Parathyroid adenoma (tissue), 2 donors: ENCODE data around the gene DUSP12.

Experiments used
- H2AFZ ChIP-seq: fragments of 300-600 bp; sonication (generic); one replicate; pipeline ENCODE4 v1.7.0; 2017; ENCODE audit warnings: antibody characterized with exemption, mild to moderate bottlenecking
- H3K27ac ChIP-seq: fragments of 300-600 bp; sonication (generic); one replicate; pipeline ENCODE4 v1.7.0; 2017
- H3K27me3 ChIP-seq: fragments of 300-600 bp; sonication (generic); one replicate; pipeline ENCODE4 v1.7.0; 2017; ENCODE audit warnings: low read length; ENCODE audit not compliant: control insufficient read depth, insufficient read depth
- H3K36me3 ChIP-seq: fragments of 300-600 bp; sonication (generic); one replicate; pipeline ENCODE4 v1.7.0; 2017; ENCODE audit warnings: low read length; ENCODE audit not compliant: control insufficient read depth, insufficient read depth
- H3K4me1 ChIP-seq: fragments of 300-600 bp; sonication (generic); one replicate; pipeline ENCODE4 v1.7.0; 2017; ENCODE audit warnings: control low read depth
- H3K4me2 ChIP-seq: fragments of 300-600 bp; sonication (generic); one replicate; pipeline ENCODE4 v1.7.0; 2017; ENCODE audit warnings: low read length
- H3K4me3 ChIP-seq: fragments of 300-600 bp; sonication (generic); one replicate; pipeline ENCODE4 v1.7.0; 2017; ENCODE audit warnings: low read depth, low read length
- H3K79me2 ChIP-seq: fragments of 300-600 bp; sonication (generic); one replicate; pipeline ENCODE4 v1.7.0; 2017; ENCODE audit warnings: control low read depth
- H3K9ac ChIP-seq: fragments of 300-600 bp; sonication (generic); one replicate; pipeline ENCODE4 v1.7.0; 2017; ENCODE audit warnings: mild to moderate bottlenecking
- H3K9me3 ChIP-seq: fragments of 300-600 bp; sonication (generic); one replicate; pipeline ENCODE4 v1.7.0; 2017; ENCODE audit warnings: low read length; ENCODE audit not compliant: control insufficient read depth
- TF ChIP-seq, protein P1 (sequence below): fragments of 300-600 bp; sonication (generic); IDR thresholded peaks from one replicate; pipeline ENCODE4 v1.7.0; 2017; ENCODE audit warnings: antibody characterized with exemption, mild to moderate bottlenecking
- donor health status: primary hyperparathyroidism.

DUSP12 gene

DNA sequence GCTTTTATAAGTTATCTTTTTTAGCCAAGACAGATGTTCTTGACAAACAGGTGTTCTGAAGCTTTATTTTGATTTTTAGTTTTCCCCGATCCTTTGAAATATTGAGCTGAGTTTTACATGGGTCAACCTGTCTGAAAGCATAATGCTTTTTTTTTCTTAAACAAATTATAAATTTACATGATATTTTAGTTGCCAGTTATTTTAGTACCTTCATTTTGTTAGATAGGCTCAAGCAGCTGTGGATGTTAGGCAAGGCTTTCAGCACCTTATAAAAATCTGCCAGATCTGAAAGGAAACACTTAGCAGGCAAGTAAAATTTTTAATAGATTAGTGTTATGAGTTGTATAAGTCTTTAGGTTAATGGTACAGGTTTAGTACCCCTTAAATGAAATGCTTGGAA, 50.2 kb downstream of the DUSP12 start:
- H3K4me3 ChIP-seq, result no peak overlapping the region
- no peaks in the 10 kb centered on the region for H3K36me3 ChIP-seq

GRCh38 chr1:161801955-161802354, 52.4 kb downstream of the DUSP12 start:
- Histone ChIP-seq H3K4me1 (no peaks in the 10 kb centered on the region), H3K36me3 (no peaks in the 10 kb centered on the region), H3K4me3 (no peak overlapping the region), H3K27ac (no peak overlapping the region), H3K79me2 (no peaks in the 10 kb centered on the region), H3K27me3 (no peaks in the 10 kb centered on the region), H3K4me2 (no peak overlapping the region), H3K9ac (no peak overlapping the region), H2AFZ (no peak overlapping the region), H3K9me3 (no peaks in the 10 kb centered on the region)
- TF ChIP-seq, protein P1, sequence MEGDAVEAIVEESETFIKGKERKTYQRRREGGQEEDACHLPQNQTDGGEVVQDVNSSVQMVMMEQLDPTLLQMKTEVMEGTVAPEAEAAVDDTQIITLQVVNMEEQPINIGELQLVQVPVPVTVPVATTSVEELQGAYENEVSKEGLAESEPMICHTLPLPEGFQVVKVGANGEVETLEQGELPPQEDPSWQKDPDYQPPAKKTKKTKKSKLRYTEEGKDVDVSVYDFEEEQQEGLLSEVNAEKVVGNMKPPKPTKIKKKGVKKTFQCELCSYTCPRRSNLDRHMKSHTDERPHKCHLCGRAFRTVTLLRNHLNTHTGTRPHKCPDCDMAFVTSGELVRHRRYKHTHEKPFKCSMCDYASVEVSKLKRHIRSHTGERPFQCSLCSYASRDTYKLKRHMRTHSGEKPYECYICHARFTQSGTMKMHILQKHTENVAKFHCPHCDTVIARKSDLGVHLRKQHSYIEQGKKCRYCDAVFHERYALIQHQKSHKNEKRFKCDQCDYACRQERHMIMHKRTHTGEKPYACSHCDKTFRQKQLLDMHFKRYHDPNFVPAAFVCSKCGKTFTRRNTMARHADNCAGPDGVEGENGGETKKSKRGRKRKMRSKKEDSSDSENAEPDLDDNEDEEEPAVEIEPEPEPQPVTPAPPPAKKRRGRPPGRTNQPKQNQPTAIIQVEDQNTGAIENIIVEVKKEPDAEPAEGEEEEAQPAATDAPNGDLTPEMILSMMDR, result no peak

More for the DNA sequence above, 50.2 kb downstream of the DUSP12 start:
- no peaks in the 10 kb centered on the region for H3K4me1 ChIP-seq
- no peaks in the 10 kb centered on the region for H3K9me3 ChIP-seq
- no peaks in the 10 kb centered on the region for H3K27me3 ChIP-seq
- no peaks in the 10 kb centered on the region for H3K79me2 ChIP-seq
- H3K27ac ChIP-seq, result no peak overlapping the region
- TF ChIP-seq, protein P1, result no peak
- no peak overlapping the region for H2AFZ ChIP-seq
- no peak overlapping the region for H3K4me2 ChIP-seq
- no peak overlapping the region for H3K9ac ChIP-seq

- Histone ChIP-seq H3K27ac (no peak overlapping the region), H2AFZ (no peak overlapping the region), H3K9me3 (no peaks in the 10 kb centered on the region), H3K27me3 (no peaks in the 10 kb centered on the region), H3K4me1 (no peaks in the 10 kb centered on the region), H3K4me3 (no peak overlapping the region), H3K4me2 (no peak overlapping the region), H3K9ac (no peak overlapping the region), H3K79me2 (no peaks in the 10 kb centered on the region), H3K36me3 (no peaks in the 10 kb centered on the region)
- TF ChIP-seq, protein P1, result no peak
These were observed 53.6 kb downstream of the DUSP12 start for GRCh38 chr1:161803181-161803580.

DNA sequence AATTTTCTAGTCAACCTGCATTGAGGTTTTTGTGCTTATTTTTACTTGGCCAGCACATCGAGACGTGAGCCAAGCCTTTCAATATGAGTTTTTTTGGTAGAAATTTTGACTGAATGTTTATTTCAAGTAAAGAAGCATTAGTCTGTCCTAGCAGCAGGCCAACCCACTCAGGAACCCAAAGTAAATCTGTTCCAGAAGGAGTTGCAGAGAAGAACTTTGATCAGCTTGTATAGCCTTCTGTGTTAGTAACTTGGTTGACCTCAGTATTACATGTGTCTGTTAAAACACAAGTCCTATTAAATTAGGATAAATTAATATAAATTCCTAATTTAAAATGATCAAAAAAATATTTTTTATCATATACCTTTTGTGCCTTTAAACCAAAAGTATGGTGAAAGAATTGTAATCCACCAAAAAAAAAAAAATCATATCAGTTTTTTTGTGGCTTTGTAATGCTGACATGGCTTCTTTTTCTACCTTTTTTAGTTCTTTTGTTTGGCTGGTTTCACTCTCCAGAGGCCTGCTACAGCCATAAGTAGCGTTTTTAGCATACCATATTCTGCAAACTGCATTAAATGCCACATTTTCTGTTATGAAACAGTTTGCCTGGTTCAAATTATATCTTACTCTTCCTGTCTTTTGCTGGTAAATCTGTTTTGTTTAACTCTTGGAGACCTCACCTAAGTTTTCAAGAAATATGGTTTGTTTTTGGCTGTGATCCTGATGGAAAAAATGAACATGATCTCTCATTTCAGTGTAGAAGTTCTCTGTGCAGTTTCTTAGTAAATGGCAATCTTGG, 56.0 kb downstream of the DUSP12 start:
- H3K27ac ChIP-seq, result no peak overlapping the region
- H2AFZ ChIP-seq, result no peak overlapping the region
- no peak overlapping the region for H3K4me2 ChIP-seq
- no peaks in the 10 kb centered on the region for H3K36me3 ChIP-seq
- no peaks in the 10 kb centered on the region for H3K9me3 ChIP-seq
- H3K79me2 ChIP-seq, result peaks cover 3% of the 10 kb centered on the region
- no peaks in the 10 kb centered on the region for H3K4me1 ChIP-seq
- H3K4me3 ChIP-seq, result no peak overlapping the region
- no peaks in the 10 kb centered on the region for H3K27me3 ChIP-seq
- H3K9ac ChIP-seq, result no peak overlapping the region
- TF ChIP-seq, protein P1, result no peak
